Heart right ventricle (tissue), 16 donors: ENCODE results near the gene FBLN5. TPM values are rescaled to one million over a fixed set of nuclear protein-coding genes. Genes with fewer than 3 reads are reported as not detected.

Experiments used
- ATAC-seq, 8 donors: fragments of 200-7000 bp; cut with Tn5 transposase; one replicate each; pipeline ENCODE4 v1.9.1; 2020; ENCODE audit warnings: mild to moderate bottlenecking in 8 of 8, moderate library complexity in 8 of 8, moderate number of reproducible peaks in 1 of 8
- DNase-seq, 2 donors: peaks; one replicate each; pipeline ENCODE4 v3.0.0-alpha.2; 2020
- H3K27ac ChIP-seq, 10 donors: fragments of 200-600 bp; sonication (generic) in 2 of 10; one replicate each; pipeline versions ENCODE4 v1.5.0 to v1.8.0; 2020 to 2022; ENCODE audit warnings: mild to moderate bottlenecking in 3 of 10
- H3K27me3 ChIP-seq, 7 donors: fragments of 200-600 bp; one replicate each; pipeline ENCODE4 v1.8.0; 2021 to 2022; ENCODE audit warnings: mild to moderate bottlenecking in 2 of 7
- H3K36me3 ChIP-seq, 9 donors: fragments of 200-600 bp; sonication (generic) in 1 of 9; one replicate each; pipeline versions ENCODE4 v1.5.0 to v1.8.0; 2020 to 2022; ENCODE audit warnings: mild to moderate bottlenecking in 2 of 9
- H3K4me1 ChIP-seq, 9 donors: fragments of 200-600 bp; sonication (generic) in 1 of 9; one replicate each; pipeline versions ENCODE4 v1.5.0 to v1.8.0; 2020 to 2022; ENCODE audit warnings: mild to moderate bottlenecking in 4 of 9
- H3K4me3 ChIP-seq, 10 donors: fragments of 200-600 bp; sonication (generic) in 2 of 10; one replicate each; pipeline versions ENCODE4 v1.5.0 to v1.8.0; 2020 to 2022; ENCODE audit warnings: mild to moderate bottlenecking in 7 of 10, moderate library complexity in 2 of 10
- H3K9me3 ChIP-seq, 11 donors: fragments of 200-600 bp in 10 of 11; sonication (generic) in 2 of 11; one replicate each; pipeline versions ENCODE4 v1.5.0 to v1.8.0; 2013 to 2022; ENCODE audit warnings: mild to moderate bottlenecking in 2 of 11, control low read depth in 1 of 11, moderate library complexity in 1 of 11
- CTCF ChIP-seq, 9 donors: fragments of 200-600 bp; sonication (generic) in 2 of 9; IDR thresholded peaks; one replicate each; pipeline versions ENCODE4 v1.5.0 to v1.8.0; 2021 to 2022; ENCODE audit warnings: antibody characterized with exemption in 9 of 9, mild to moderate bottlenecking in 5 of 9, moderate library complexity in 1 of 9
- WGBS, 2 donors: extraction: QIAGEN DNeasy Blood & Tissue Kit; methylation state at CpG; one replicate each; pipeline ENCODE4 v1.1.7; 2013; ENCODE audit warnings: inconsistent platforms in 1 of 2; 5-methylcytosine and 5-hydroxymethylcytosine counted together
- intact Hi-C, 10 donors: fragments of 100-400 bp; cut with DNase I; formaldehyde crosslinking; loops; one replicate each; pipeline versions ENCODE4 v1.11.1 to v1.14.2; 2022
- long read RNA-seq, 3 donors: library from polyadenylated mRNA; unstranded; transcript quantifications; one replicate each; pipeline ENCODE4 v2.0.0, GENCODE V29; 2020 to 2021
- polyA plus RNA-seq, 2 donors: library from polyadenylated mRNA; stranded (reverse); fragments of 200-250 nt; gene quantifications; one replicate each; pipeline ENCODE4 v1.2.3, GENCODE V29; 2013
- total RNA-seq, 10 donors: library from RNA; stranded (reverse); fragmentation: NEBNext Ultra II Directional in 3 of 10; extraction: Animal tissue kit (Norgen Biotek cat#: 25700) in 3 of 10; gene quantifications; one replicate each; pipeline versions ENCODE4 v1.2.1 to v1.2.4, GENCODE V29; 2021 to 2023
- donor health status: Arrhythmogenic right ventricular cardiomyopathy.
- donor health status: ischemic (EF 13 %, LVEDD 7.1; RV severe dilation, severe dysfunction).
- donor health status: healthy with polysubstance abuse.
- donor health status: DM: no; HTN: yes; CAD: no.
- donor health status: DM: no; HTN: no; CAD: no.
- donor health status: ischemic (EF 25% LVEDD 6.9; RV normal size, moderate dysfunction).
- donor health status: ischemic (EF 25% LVEDD 5.7; RV mildly dilated, moderate dysfunction).
- donor health status: healthy.
- donor health status: DM: yes; HTN: yes; CAD: no.
- donor health status: Ischemic cardiomyopathy.
- donor health status: ischemic (EF 35%, LVEDD 5.7; RV mildly dilated, moderate dysfunction).
- donor health status: nonischemic (EF 11% LVEDD 7.7; RV severe dilation, severe dysfunction).
- donor health status: DM: yes; HTN: yes; CAD: no.
- donor health status: PGD.
- donor health status: ischemic (EF 29% LVEDD 5.4; RV normal size, mild dysfunction).
- donor health status: nonischemic (EF 23%, LVEDD 6.1; RV moderate dilation, normal function).

Gene FBLN5
- total RNA-seq (10 to 100 TPM; 25.3 to 91.5 (median 36.6) TPM), polyA plus RNA-seq (10 to 100 TPM; 46.5 to 65.9 TPM)
- long read RNA-seq, donor 1, transcript FBLN5-202 (11 exons, 2,123 nt) = major isoform, 11 of 29 reads
- long read RNA-seq, donor 1, partial matches to known transcripts = 11 of 29 reads
- long read RNA-seq, donor 1, other reads (novel, unspliced or antisense) = 6 of 29 reads
- long read RNA-seq, donor 2, transcript FBLN5-202 (11 exons, 2,123 nt) = major isoform, 15 of 42 reads
- long read RNA-seq, donor 2, partial matches to known transcripts = 20 of 42 reads
- long read RNA-seq, donor 2, other reads (novel, unspliced or antisense) = 7 of 42 reads
- long read RNA-seq, donor 3, transcript FBLN5-202 (11 exons, 2,123 nt) = major isoform, 12 of 107 reads
- long read RNA-seq, donor 3, partial matches to known transcripts = 86 of 107 reads
- long read RNA-seq, donor 3, other reads (novel, unspliced or antisense) = 5 of 107 reads

- intact Hi-C loops = no loop called here
- Histone ChIP-seq H3K27me3 (peaks cover 0 to 41% (median 8%) of the 10 kb centered on the region in 7 donors), H3K4me1 (peaks cover 0 to 16% (median 6%) of the 10 kb centered on the region in 9 donors), H3K27ac (peak within 1 kb of the TSS; percentile 50 to 81 (median 72)), H3K9me3 (no peaks in the 10 kb centered on the region), H3K36me3 (no peaks in the 10 kb centered on the region), H3K4me3 (peak within 1 kb of the TSS; percentile 0 to 66 (median 56))
- 1 to 3% methylated on average over 54 of the region's 54 CpGs for WGBS, 2 donors
- no peak for TF ChIP-seq CTCF (IDR thresholded peaks at IDR 0.05)
- peak; percentile 69 to 94 (median 81) for ATAC-seq
- DNase-seq = peak; percentile 51 to 72
Measured at GRCh38 chr14:91947475-91948184, at the start of gene FBLN5. Gene FBLN5, minus strand, starts transcription at chr14:91947694. Its CDS starts 465 bp downstream, at chr14:91947229.

- intact Hi-C loops = loop anchor here in 6 of 10 donors (5.0 to 10.0 kb wide), 3 partner anchors 342 to 350 kb away; no protein-coding TSS in a partner anchor
- no peak overlapping the region for H3K4me3 ChIP-seq
- H3K9me3 ChIP-seq = no peaks in the 10 kb centered on the region
- peaks cover 0 to 27% (median 8%) of the 10 kb centered on the region in 9 donors for H3K4me1 ChIP-seq
- DNase-seq (no peak), ATAC-seq (peak in 3 of 8 donors; percentile 23 to 53 (median 47))
- peak; percentile 18 to 71 (median 57) for TF ChIP-seq CTCF (IDR thresholded peaks at IDR 0.05)
- no peaks in the 10 kb centered on the region for H3K27me3 ChIP-seq
- peaks cover 0 to 99% (median 46%) of the 10 kb centered on the region in 9 donors for H3K36me3 ChIP-seq
- no peak overlapping the region for H3K27ac ChIP-seq
- WGBS, 2 donors = 37 to 62% methylated on average over 2 of the region's 2 CpGs
Measured at GRCh38 chr14:91996948-91997371, 49.5 kb upstream of the FBLN5 start.

- ATAC-seq (peak in 1 of 8 donors; percentile 47), DNase-seq (peak in 1 of 2 donors; percentile 5)
- no peak overlapping the region for H3K27ac ChIP-seq
- peaks cover 0 to 20% (median 17%) of the 10 kb centered on the region in 9 donors for H3K4me1 ChIP-seq
- H3K4me3 ChIP-seq = no peak overlapping the region
- intact Hi-C loops = no loop called here
- H3K9me3 ChIP-seq = no peaks in the 10 kb centered on the region
- no peak for TF ChIP-seq CTCF (IDR thresholded peaks at IDR 0.05)
- peaks cover 0 to 98% (median 39%) of the 10 kb centered on the region in 9 donors for H3K36me3 ChIP-seq
- H3K27me3 ChIP-seq = no peaks in the 10 kb centered on the region
- 77 to 79% methylated on average over 3 of the region's 3 CpGs for WGBS, 2 donors
Measured at GRCh38 chr14:91987192-91987591, 39.7 kb upstream of the FBLN5 start.
